Neural progenitor cell (in vitro differentiated cells): ENCODE results near the gene MYBPH. TPM values are rescaled to one million over a fixed set of nuclear protein-coding genes. Genes with fewer than 3 reads are reported as not detected.
A peak's percentile ranks its signal among the peaks of the same experiment; 100 is the strongest.

Experiments
- DNase-seq: peaks from one replicate; pipeline ENCODE4 v3.0.0-alpha.2; 2016; ENCODE audit warnings: low spot score
- H2AFZ ChIP-seq: fragments of 200-600 bp; sonication (generic); replicated peaks from 2 replicates; pipeline ENCODE4 v1.6.1; 2016; ENCODE audit warnings: antibody characterized with exemption
- H3F3A ChIP-seq: fragments of 200-600 bp; sonication (generic); 2 replicates; pipeline ENCODE4 v1.6.1; 2016; ENCODE audit warnings: antibody characterized with exemption, low read depth
- H3K27ac ChIP-seq: fragments of 200-600 bp; sonication (generic); 2 replicates; pipeline ENCODE4 v1.5.1; 2016; ENCODE audit warnings: mild to moderate bottlenecking
- H3K27me3 ChIP-seq: fragments of 200-600 bp; sonication (generic); 2 replicates; pipeline ENCODE4 v1.6.1; 2016; ENCODE audit warnings: mild to moderate bottlenecking, moderate library complexity
- H3K36me3 ChIP-seq: fragments of 200-600 bp; sonication (generic); 2 replicates; pipeline ENCODE4 v1.5.1; 2016
- H3K4me1 ChIP-seq: fragments of 200-600 bp; sonication (generic); 2 replicates; pipeline ENCODE4 v1.6.1; 2016; ENCODE audit warnings: mixed run types
- H3K4me2 ChIP-seq: fragments of 200-600 bp; sonication (generic); 2 replicates; pipeline ENCODE4 v1.6.1; 2016
- H3K4me3 ChIP-seq: fragments of 200-600 bp; sonication (generic); 2 replicates; pipeline ENCODE4 v1.5.1; 2016
- H3K79me2 ChIP-seq: fragments of 200-600 bp; sonication (generic); 2 replicates; pipeline ENCODE4 v1.6.1; 2016; ENCODE audit warnings: low read depth
- H3K9ac ChIP-seq: fragments of 200-600 bp; sonication (generic); 2 replicates; pipeline ENCODE4 v1.6.1; 2016
- H3K9me3 ChIP-seq: fragments of 200-600 bp; sonication (generic); 2 replicates; pipeline ENCODE4 v1.5.1; 2016; ENCODE audit warnings: low read depth
- H4K20me1 ChIP-seq: fragments of 200-600 bp; sonication (generic); 2 replicates; pipeline ENCODE4 v1.6.1; 2016; ENCODE audit warnings: low read depth
- H3K27ac Mint-ChIP-seq: 3 replicates; pipeline ENCODE4 v1.8.0; 2021; ENCODE audit warnings: mixed read lengths
- H3K27me3 Mint-ChIP-seq: 2 replicates; pipeline ENCODE4 v1.8.0; 2022; ENCODE audit warnings: low read depth, mild to moderate bottlenecking, inconsistent platforms, moderate library complexity, mixed read lengths; ENCODE audit not compliant: insufficient read depth
- H3K36me3 Mint-ChIP-seq: 3 replicates; pipeline ENCODE4 v1.8.0; 2021; ENCODE audit warnings: mixed read lengths
- H3K4me1 Mint-ChIP-seq: 3 replicates; pipeline ENCODE4 v1.8.0; 2021; ENCODE audit warnings: mixed read lengths
- H3K4me3 Mint-ChIP-seq: 3 replicates; pipeline ENCODE4 v1.8.0; 2021; ENCODE audit warnings: mild to moderate bottlenecking, moderate library complexity, mixed read lengths
- H3K9me3 Mint-ChIP-seq: 3 replicates; pipeline ENCODE4 v1.8.0; 2020; ENCODE audit warnings: mixed read lengths
- EZH2 ChIP-seq: fragments of 200-600 bp; sonication (generic); IDR thresholded peaks from 2 replicates; pipeline ENCODE4 v1.6.1; 2017; ENCODE audit warnings: antibody characterized with exemption, mild to moderate bottlenecking, moderate library complexity
- EZH2phosphoT487 ChIP-seq: fragments of 200-600 bp; sonication (generic); IDR thresholded peaks from 2 replicates; pipeline ENCODE4 v1.6.1; 2017; ENCODE audit warnings: antibody characterized with exemption
- total RNA-seq: library from RNA; depleted of rRNA; stranded (reverse); fragments of >200 nt; gene quantifications from 2 replicates; pipeline ENCODE4 v1.2.3, GENCODE V29; 2015; ENCODE audit warnings: low replicate concordance
- TF ChIP-seq, protein P1 (sequence below): fragments of 200-600 bp; sonication (generic); IDR thresholded peaks from 2 replicates; pipeline ENCODE4 v1.5.1; 2017; ENCODE audit warnings: antibody characterized with exemption, mild to moderate bottlenecking

Gene MYBPH
- total RNA-seq, 1 donor from 2014 or later = not detected

GRCh38 chr1:203166192-203166940 lies 9.3 kb downstream of the MYBPH start:
- Histone ChIP-seq H3F3A (no peaks in the 10 kb centered on the region), H3K27ac (no peak overlapping the region), H4K20me1 (no peaks in the 10 kb centered on the region), H3K79me2 (no peaks in the 10 kb centered on the region), H3K4me2 (no peak overlapping the region), H3K4me1 (no peaks in the 10 kb centered on the region), H3K27me3 (no peaks in the 10 kb centered on the region), H3K36me3 (no peaks in the 10 kb centered on the region), H3K9me3 (no peaks in the 10 kb centered on the region), H3K9ac (no peak overlapping the region), H3K4me3 (no peak overlapping the region), H2AFZ (no peak overlapping the region)
- Mint-ChIP-seq H3K27me3 (peaks cover 12% of the 10 kb centered on the region), H3K36me3 (peaks cover 11% of the 10 kb centered on the region), H3K9me3 (peaks cover 3% of the 10 kb centered on the region), H3K4me1 (peaks cover 23% of the 10 kb centered on the region), H3K27ac (peak overlapping the region; percentile 77), H3K4me3 (no peak overlapping the region)
- no peak for TF ChIP-seq EZH2phosphoT487
- TF ChIP-seq, protein P1, sequence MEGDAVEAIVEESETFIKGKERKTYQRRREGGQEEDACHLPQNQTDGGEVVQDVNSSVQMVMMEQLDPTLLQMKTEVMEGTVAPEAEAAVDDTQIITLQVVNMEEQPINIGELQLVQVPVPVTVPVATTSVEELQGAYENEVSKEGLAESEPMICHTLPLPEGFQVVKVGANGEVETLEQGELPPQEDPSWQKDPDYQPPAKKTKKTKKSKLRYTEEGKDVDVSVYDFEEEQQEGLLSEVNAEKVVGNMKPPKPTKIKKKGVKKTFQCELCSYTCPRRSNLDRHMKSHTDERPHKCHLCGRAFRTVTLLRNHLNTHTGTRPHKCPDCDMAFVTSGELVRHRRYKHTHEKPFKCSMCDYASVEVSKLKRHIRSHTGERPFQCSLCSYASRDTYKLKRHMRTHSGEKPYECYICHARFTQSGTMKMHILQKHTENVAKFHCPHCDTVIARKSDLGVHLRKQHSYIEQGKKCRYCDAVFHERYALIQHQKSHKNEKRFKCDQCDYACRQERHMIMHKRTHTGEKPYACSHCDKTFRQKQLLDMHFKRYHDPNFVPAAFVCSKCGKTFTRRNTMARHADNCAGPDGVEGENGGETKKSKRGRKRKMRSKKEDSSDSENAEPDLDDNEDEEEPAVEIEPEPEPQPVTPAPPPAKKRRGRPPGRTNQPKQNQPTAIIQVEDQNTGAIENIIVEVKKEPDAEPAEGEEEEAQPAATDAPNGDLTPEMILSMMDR = peak; percentile 26
- DNase-seq = no peak

DNA sequence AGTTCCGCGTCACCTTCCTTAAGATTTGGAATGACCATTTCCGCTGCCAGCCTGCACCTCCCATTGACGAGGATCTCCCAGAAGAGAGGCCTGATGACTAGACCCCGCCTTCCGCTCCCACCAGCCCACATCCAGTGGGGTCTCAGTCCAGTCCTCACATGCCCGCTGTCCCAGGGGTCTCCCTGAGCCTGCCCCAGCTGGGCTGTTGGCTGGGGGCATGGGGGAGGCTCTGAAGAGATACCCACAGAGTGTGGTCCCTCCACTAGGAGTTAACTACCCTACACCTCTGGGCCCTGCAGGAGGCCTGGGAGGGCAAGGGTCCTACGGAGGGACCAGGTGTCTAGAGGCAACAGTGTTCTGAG lies 9.8 kb downstream of the MYBPH start:
- peaks cover 13% of the 10 kb centered on the region for H3K27me3 Mint-ChIP-seq
- peaks cover 14% of the 10 kb centered on the region for H3K36me3 Mint-ChIP-seq
- Histone ChIP-seq H3K9ac (no peak overlapping the region), H3K4me3 (no peak overlapping the region), H3K27ac (no peak overlapping the region), H3K27me3 (no peaks in the 10 kb centered on the region), H2AFZ (no peak overlapping the region), H3K4me2 (no peak overlapping the region), H4K20me1 (no peaks in the 10 kb centered on the region), H3K4me1 (no peaks in the 10 kb centered on the region), H3F3A (no peaks in the 10 kb centered on the region), H3K36me3 (no peaks in the 10 kb centered on the region), H3K9me3 (no peaks in the 10 kb centered on the region), H3K79me2 (no peaks in the 10 kb centered on the region)
- no peak overlapping the region for H3K27ac Mint-ChIP-seq
- H3K9me3 Mint-ChIP-seq = peaks cover 3% of the 10 kb centered on the region
- H3K4me1 Mint-ChIP-seq = peaks cover 26% of the 10 kb centered on the region
- TF ChIP-seq EZH2phosphoT487 = no peak
- TF ChIP-seq, protein P1 = no peak
- TF ChIP-seq EZH2 = no peak
- DNase-seq = no peak
- no peak overlapping the region for H3K4me3 Mint-ChIP-seq

DNA sequence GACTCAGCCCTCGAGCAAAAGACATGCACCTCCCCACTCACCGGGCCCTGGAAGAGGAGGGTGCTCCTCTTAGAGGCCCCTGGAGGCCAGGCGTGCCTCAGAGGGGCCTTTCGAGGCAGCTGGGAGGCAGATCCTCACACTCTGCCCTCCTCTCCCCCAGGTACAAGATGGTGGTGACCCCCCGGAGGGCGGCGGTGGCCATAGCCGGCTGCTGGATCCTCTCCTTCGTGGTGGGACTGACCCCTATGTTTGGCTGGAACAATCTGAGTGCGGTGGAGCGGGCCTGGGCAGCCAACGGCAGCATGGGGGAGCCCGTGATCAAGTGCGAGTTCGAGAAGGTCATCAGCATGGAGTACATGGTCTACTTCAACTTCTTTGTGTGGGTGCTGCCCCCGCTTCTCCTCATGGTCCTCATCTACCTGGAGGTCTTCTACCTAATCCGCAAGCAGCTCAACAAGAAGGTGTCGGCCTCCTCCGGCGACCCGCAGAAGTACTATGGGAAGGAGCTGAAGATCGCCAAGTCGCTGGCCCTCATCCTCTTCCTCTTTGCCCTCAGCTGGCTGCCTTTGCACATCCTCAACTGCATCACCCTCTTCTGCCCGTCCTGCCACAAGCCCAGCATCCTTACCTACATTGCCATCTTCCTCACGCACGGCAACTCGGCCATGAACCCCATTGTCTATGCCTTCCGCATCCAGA lies 10.4 kb downstream of the MYBPH start:
- Mint-ChIP-seq H3K9me3 (peaks cover 3% of the 10 kb centered on the region), H3K4me3 (no peak overlapping the region), H3K4me1 (peaks cover 26% of the 10 kb centered on the region), H3K36me3 (peaks cover 15% of the 10 kb centered on the region), H3K27ac (no peak overlapping the region), H3K27me3 (peaks cover 13% of the 10 kb centered on the region)
- H3K4me3 ChIP-seq = no peak overlapping the region
- H3K4me2 ChIP-seq = no peak overlapping the region
- H3K9ac ChIP-seq = no peak overlapping the region
- DNase-seq = no peak
- no peaks in the 10 kb centered on the region for H3K27me3 ChIP-seq
- no peaks in the 10 kb centered on the region for H3K79me2 ChIP-seq
- H3K4me1 ChIP-seq = no peaks in the 10 kb centered on the region
- H3K9me3 ChIP-seq = no peaks in the 10 kb centered on the region
- H3F3A ChIP-seq = no peaks in the 10 kb centered on the region
- H3K36me3 ChIP-seq = no peaks in the 10 kb centered on the region
- H3K27ac ChIP-seq = no peak overlapping the region
- TF ChIP-seq, protein P1 = no peak
- TF ChIP-seq EZH2phosphoT487 (no peak), EZH2 (no peak)
- no peak overlapping the region for H2AFZ ChIP-seq
- no peaks in the 10 kb centered on the region for H4K20me1 ChIP-seq
